Smooth muscle cell of the brain vasculature (primary cell): ENCODE data around the gene SLC16A5.
"Not testable (repeated sequence)": the region's sequence is repeated elsewhere in the genome, so short reads cannot be mapped to it uniquely, and the experiment has no call there.

ENCODE experiments used
- DNase-seq: peaks from one replicate; pipeline ENCODE4 v3.0.0-alpha.2; 2012; ENCODE audit warnings: low read depth, low spot score

SLC16A5 gene, protein sequence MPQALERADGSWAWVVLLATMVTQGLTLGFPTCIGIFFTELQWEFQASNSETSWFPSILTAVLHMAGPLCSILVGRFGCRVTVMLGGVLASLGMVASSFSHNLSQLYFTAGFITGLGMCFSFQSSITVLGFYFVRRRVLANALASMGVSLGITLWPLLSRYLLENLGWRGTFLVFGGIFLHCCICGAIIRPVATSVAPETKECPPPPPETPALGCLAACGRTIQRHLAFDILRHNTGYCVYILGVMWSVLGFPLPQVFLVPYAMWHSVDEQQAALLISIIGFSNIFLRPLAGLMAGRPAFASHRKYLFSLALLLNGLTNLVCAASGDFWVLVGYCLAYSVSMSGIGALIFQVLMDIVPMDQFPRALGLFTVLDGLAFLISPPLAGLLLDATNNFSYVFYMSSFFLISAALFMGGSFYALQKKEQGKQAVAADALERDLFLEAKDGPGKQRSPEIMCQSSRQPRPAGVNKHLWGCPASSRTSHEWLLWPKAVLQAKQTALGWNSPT

DNA sequence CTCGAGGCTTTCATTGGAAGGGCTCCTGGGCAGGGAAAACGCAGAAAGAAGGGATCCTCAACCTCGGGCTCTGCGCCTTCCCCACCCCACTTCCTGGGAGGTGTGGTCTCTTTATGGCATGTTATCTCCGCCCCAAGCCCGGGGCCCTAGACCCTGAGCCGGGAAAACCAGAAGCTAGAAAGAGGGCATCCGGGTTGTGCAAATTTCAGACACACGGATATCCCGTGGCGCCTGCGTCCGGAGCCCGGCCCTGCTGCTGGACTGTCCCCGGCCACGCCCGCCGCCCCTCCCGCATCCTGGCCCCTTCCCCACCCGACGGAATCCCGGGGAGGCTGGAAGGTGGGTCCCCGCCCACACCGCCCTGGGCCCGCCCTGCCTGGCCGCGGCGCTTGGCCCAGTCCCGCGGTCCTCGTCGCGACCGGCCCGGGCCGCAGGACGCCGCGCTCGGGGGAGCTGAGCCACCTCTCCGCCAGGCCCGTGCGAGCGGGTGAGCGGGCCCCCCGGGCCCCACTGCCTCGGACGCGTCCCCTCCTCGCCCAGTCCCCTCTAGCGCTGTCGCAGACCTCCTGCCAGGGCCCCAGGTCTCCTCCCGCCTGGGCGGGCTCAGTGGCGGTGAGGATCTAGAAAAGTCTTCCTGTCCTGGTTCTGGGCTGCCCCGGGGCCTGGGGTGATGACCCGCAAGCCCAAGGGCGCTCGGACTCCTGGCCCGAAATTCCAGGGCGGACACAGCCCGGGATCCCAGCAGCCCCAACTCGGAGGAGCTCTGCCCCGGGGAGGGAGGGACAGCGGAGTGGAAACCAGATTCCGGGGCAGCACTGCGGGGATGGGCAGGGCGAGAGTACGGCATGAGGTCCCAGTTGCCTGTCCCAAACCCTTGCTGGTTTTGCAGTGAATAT is at the start of gene SLC16A5:
Gene SLC16A5, plus strand, starts transcription at position 397 of the 896 bp plus-strand sequence. CDS start 5,683 bp downstream, outside the sequence.
- DNase-seq = no peak

DNA sequence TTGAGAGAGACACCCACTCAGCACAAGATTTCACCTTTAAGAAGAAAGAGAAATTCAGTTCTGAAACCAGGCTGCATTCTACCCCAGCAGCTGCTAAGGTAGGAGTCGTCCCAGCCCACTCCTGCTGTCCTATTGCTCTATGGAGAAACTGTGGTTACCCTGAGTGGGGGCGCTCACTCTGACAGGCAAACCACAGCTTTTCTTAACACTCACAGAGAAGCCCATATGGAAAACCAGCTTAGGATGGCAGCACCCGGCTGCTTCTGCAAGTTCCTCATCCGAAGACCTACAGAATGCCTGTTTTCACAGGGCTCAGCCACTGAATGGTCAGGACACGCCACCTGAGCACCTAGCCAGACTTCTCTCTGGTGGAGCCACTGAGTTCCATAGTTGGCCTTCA is 48.5 kb upstream of the SLC16A5 start:
- no peak for DNase-seq

DNA sequence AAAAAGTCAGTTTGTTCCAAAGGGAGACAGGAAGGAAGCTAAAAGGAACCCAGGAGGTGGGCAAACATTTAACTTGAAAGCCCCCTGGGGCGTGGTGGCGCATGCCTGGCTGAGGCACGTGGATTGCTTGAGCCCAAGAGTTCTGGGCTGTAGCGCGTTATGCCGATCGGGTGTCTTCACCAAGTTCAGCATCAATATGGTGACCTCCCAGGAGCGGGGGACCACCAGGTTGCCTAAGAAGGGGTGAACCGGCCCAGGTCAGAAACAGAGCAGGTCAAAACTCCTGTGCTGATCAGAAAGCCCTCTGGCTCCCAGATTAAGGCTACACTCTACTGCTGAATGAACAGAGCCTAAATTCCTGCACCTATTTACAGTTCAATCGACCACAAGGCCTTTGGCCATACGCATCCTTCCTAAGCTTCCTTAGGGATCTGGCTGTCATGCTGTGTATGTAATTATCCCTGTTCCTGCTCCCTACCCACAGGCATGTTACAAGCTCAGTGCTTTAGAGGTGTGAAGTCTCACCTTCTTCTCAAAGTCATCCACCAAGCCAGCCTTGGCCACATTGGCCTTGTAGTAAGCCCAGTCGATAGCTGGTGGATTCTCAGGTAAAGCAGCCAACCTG is 46.0 kb upstream of the SLC16A5 start:
- DNase-seq = no peak

DNA sequence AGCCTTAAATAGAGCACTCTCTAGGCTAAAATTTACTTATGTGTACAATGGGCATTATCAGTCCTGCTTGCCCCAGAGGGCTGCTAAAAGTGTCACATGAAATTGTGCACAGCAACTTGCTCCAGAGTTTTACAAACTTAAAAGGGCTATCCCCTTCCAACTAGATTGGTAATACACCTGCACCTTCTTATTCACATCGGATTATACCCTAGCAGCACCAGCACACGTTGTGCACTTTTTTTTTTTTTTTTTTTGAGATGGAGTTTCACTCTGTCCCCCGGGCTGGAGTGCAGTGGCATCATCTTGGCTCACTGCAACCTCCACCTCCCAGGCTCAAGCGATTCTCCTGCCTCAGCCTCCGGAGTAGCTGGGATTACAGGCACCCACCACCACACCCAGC is 44.0 kb upstream of the SLC16A5 start:
- not testable (repeated sequence) for DNase-seq

DNA sequence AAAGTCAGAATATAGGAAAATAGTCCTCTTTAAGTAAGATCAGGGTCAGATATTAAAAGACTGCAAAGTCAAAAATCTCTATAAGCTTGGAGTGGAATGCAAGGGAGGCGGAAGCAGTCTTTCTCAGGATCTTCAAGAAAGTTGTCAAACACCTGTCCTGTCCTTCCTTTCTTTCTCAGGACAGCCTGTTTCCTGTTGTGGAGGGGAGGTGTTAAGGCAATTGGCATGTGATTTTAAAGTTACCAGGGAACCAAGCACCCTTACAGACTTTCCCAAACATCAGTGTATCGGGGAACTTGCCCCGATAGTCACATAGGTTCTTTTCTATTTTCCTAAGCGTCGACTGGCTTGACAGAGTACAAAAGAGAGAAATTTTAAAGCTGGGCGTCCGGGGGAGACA is 43.0 kb upstream of the SLC16A5 start:
- DNase-seq = no peak

DNA sequence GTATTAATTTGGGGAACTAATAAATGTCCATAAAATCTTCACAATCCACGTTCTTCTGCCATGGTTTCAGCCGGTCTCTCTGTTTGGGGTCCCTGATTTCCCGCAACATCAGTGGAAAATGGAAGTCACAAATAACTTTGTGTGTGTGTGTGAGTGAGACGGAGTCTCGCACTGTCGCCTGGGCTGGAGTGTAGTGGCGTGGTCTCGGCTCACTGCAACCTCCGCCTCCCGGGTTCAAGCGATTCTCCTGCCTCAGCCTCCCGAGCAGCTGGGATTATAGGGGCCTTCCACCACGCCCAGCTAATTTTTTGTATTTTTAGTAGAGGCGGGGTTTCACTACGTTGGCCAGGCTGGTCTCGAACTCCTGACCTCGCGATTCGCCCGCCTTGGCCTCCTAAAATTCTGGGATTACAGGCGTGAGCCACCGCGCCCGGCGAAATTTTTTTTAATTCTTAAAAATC is 41.8 kb upstream of the SLC16A5 start:
- not testable (repeated sequence) for DNase-seq

DNA sequence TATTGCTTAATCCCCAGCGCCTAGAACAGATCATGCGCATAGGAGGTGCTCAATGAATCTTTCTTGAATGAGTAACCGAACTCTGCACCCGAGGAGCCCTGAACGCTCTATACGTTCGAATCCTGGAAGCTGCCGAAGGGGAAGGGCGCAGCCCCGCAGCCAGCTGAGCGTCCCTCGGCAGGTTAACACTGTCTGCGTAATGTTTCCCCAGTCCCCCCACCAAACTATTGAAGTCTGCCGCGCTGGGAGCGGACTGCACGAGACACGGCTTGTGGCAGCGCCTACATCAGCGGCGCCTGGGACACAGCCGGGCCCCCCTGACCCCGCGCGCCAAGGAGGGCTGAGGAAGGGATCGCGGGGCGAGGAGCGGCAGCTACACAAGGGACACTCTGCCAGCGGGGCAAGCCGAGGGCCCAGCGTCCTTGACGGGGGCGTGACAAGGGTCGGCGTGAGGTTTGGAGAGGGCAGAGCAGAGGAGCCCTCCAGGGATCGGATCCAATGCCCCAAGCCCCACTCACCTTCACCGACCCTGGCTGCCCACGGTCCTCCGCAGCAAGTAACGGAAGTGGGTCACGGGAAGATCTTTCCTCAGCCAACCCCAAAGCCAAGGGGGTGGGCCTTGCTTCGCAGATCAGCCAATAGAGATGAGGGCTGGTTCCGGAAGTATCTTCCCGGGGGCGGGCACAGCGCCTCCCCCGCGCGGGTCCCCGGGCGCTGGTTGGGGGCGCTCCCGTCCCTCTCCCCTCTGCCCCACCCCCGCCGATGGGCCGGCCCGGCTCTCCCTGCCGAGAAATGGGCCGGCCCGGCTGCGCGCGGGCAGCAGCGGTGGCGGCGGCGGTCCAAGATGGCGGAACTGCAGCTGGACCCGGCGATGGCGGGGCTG is 41.1 kb upstream of the SLC16A5 start, which contains the start of the genes ATP5PD and KCTD2:
Gene ATP5PD, minus strand, starts transcription at position 563 of the 883 bp plus-strand sequence. CDS start 4,319 bp downstream, outside the sequence.
Gene KCTD2, plus strand, starts transcription at position 819 of the 883 bp plus-strand sequence. Its CDS starts 26 bp downstream, at position 845.
- peak; percentile 92 for DNase-seq

DNA sequence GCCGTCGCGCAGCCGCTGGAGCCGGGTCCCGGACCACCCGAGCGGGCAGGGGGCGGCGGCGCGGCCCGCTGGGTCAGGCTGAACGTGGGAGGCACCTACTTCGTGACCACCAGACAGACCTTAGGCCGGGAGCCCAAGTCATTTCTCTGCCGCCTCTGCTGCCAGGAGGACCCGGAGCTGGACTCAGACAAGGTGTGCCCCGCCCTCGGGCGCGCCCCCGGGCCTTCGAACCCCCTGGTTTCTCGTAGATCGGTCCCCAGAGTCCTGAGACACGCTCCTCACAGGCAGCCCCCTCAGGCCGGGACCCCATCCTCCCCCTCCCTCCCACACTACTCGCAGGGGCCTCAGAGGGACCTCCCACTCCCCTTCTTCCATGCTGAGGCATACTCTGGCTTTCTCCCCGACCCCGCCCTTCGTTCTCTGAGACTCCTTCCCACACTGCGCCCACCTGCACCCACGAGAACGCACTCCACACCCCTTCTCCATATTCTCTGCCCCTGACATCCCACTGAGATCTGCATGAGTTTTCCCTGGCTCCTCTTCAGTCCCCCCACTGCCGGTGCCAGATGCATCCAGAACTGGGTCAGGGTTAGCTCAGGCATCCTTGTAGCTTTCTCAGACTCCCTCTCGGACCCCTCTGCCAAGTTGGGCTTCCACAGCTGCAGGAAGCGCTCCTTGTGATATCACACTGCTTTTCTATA is 40.2 kb upstream of the SLC16A5 start:
- DNase-seq = no peak

DNA sequence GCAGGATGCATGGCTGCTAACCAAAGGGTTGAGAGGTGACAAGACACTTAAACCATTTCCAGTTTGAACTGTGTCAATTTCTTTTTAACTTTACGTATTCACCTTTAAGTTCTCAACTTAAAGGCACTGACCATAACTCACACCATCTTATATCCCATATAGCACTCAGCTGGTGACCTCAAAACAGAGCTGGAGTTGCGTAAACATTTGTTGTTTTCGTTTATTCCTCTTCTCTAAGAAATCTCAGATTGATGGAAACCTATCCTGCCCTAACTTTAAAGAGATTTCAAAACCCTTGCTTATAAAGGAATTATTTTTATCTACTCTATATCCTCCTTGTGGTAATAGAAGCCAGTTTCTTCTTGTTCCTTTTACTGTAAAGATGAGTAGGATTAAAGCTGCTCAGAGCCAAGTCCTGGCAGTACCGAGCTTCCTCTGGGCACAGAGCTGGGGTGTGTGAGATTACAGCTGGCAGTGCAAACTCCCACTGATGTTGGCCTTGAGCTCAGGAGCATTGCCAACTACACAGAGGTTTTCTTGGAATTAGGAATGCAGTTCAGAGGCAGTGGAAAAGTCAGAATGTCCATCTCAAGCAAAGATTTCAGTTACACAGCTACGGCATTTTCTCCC is 39.4 kb upstream of the SLC16A5 start:
- DNase-seq = no peak

DNA sequence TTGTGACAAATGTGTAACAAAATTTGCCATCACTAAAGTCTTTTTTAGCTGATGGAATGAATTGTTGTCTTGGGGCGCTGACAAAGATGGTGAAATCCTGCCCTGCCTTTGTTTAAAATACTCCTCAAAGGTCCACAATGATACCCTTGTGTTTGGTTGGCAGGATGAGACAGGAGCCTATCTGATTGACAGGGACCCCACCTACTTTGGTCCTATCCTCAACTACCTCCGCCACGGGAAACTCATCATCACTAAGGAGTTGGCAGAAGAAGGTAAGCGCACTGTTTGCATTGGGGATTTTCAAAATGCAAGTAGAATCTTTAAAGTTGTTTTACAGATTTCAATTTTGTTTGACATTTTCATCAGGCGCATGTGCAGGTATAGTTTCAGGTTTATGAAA is 38.7 kb upstream of the SLC16A5 start:
- no peak for DNase-seq

DNA sequence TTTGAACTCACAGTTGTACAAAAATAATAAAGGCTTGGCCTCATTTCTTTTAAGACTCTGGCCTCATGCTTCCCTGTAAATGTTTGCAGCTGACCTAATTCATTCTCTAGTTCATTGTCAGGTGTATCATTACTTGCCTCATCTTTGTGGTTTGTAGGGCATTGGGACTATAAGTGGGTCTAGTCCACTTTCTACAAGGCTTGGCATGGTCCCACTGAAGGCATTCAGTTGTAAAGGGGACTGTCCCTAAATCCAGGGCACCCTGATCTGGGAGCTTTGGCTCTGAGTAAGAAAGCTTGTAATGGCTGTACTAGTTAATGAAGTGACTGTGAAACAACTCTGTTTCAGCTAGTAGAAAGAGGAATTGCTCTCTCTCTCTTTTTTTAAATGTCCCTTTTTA is 38.0 kb upstream of the SLC16A5 start:
- DNase-seq = no peak

DNA sequence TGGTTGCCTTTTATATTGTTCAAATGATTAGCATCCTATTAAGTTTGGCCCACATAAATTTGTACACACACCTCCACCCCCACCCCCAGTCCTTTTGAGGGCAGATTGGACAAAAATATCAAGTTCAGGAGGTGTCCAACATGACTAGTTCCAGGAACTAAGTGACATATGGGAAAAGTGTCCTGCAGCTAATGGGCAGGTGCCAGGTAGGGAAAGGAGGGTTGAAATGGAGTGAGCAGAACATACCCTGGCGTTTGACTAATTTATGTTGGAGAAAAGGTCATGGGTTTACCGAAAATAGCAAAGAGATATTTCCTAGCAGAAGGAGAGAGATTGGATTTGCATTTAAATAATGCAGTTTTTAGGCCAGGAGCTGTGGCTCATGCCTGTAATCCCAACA is 35.8 kb upstream of the SLC16A5 start:
- no peak for DNase-seq

DNA sequence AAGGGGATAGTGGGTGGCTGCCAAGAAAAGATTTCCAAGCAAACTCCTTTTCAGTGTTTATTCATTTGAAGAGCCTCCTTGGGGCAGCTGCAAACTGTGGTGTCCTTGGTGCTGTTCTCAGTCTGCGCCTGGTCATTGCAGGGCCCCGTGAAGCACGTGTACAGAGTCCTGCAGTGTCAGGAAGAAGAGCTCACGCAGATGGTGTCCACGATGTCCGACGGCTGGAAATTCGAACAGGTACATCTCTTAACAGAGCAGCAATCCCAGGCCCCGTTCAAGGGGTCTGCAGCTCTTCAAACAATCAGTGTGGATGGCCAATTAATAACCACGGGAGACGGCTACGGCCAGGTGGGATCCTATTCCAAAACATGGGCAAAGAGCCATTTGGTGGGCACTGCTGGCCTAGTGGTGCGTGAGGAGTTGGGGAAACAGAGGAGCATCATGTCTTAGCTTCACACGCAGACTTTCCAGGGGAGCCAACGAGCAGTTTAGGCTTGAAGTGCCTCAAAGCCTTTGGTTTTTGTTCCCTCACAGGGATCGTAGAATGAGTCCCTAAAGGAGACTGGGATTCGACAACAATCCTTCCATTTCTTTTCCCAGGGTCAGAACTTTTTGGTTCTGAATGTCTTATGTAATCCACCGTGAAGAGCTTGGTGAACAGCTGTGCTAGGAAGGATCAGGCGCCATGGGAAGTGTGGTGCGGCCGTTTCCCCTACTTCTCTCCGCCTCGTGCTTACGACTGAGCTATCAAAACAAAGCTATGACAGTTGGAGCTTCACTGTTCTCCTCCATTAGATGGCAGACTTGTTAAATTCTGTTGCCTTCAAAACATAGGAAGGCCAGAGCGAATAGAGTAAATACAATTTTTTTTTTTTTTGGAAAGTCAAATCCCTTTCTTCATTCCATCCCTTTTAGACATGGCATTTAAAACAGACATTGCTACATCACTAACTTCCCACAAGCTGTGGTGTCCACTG is 28.1 kb upstream of the SLC16A5 start:
- no peak for DNase-seq

DNA sequence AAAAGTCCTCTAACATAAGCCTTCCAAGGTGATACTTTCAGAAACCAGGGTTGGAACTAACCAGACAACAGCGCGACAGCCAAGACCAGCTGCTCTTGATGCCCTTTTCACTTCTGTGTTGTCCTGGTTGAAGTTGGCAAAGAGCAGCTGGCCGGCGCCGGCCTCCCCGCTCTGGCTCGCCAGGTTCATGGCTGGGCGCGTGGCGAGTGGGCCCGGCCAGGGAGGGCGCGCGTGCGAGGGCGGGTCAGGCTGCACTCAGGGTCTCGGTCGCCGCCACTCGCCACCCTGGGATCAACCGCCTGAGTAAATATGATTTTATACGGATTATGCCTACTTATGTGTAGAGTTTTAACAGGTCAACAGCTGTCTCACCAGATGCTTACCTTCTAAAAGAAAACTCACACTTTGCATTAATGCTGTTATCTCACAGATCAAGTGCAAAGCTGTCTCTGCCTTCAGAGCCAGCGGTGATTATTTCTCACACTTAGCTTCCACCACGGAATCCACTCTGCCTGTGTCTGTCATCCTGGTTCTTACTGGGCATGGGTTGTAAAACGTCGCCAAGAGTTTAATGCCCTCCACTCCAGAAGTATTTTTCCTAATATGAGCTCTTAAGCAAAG is 27.2 kb upstream of the SLC16A5 start:
- DNase-seq = no peak

DNA sequence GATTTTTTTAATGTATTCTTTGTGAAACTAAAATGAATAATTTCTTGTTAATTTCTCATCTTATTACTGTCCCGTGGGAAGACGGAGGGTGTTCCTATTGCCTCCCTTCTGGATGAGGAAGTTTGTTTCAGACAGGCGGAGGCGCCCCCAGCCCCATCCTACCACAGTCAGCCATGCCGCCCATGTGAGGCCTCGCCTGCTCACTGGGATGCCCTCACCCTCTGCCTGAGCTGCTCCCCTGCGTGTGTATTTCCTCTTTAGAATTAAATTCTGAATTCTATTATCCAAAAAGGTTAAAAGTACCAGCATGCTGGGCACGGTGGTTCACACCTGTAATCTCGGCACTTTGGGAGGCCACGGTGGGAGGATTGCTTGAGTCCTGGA is 26.7 kb upstream of the SLC16A5 start:
- DNase-seq = no peak

DNA sequence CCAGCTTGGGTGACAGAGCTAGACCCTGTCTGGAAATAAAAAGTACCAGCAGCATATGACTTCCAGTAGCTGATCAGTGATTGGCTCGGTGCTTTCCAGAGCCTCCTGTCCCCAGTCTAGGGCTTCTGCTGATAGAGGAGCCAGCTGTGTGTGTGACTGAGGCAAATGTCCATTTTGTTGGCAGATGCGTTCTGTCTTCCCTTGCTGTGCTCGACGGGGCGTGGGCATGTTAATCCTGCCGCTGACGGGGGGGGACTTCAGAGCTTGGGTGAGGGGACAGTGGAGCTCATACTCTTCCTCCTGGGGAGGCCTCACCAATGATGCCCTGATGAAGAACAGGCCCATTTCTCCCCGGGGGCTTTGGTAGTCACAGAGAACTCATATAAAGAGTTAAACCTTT is 26.1 kb upstream of the SLC16A5 start:
- DNase-seq = no peak

DNA sequence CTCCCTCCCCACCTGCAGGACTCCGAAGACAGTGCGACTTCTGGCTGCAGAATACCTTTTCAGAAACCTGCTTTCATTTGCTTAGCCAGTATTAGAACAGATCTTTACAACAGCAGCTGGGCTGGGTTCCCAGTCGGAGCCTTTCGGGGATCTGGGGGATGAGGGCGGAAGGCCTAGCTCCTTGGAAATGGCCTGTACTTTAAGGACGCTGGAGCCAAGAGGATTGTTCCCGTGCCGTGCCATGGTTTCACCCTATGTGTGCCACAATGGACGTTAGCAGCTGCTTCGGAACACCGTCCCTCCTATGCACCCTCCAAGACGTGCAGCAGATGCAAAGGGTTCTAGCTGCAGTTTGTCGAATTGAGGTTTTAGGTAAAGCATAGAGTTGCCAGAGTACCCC is 24.6 kb upstream of the SLC16A5 start:
- DNase-seq = no peak

DNA sequence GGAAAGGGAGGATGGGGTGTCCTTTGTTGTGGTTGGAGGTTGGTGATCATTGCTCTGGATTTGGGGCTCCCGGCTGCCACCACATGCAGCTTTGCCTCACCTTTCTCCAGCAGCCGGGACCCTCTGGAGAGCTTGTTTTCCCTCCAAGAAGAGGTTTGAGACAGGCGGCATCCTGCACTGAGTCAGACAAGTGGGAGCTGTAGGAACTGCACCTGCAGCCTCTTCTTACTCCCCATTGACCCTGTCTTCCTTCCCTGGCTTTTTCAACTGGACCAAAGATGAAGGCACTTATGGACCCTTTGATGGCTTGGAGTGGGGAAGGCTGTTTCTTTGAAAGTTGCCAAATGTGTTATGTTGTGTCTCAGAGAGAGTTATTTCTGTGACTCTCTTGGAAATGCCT is 24.1 kb upstream of the SLC16A5 start:
- no peak for DNase-seq
